ENCODE data around the gene PRKACA. TPM values are rescaled to one million over a fixed set of nuclear protein-coding genes. Genes with fewer than 3 reads are reported as not detected.

PRKACA gene
- total RNA-seq, 1 experiment from 2014 or later, result 57.3 TPM

DNA sequence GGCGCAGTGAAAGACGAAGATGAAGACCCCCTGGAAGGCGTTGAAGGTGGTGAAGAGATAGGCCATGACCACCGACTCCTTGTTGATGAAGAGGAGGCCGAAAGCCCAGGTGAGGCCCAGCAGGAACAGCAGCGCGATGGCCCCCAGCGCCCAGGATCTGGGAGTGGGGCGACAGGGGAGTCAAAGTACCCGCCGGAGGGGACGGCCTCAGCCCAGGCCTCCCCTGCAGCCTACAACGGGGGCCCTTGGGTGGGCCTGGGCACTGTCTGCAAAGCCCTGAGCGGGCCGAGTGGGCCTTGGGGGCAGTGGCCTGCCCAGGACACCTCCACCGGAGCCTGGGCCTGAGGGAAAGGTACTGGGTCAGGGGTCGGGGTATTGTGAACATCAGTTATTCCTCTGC is 37.8 kb upstream of the PRKACA start:
- Mint-ChIP-seq H3K36me3 (ENCODE audit: insufficient read depth, unreplicated experiment) (no peaks in the 10 kb centered on the region), H3K27ac (ENCODE audit: unreplicated experiment) (no peak overlapping the region), H3K27me3 (ENCODE audit: unreplicated experiment) (no peaks in the 10 kb centered on the region), H3K4me3 (ENCODE audit: low read depth, unreplicated experiment) (no peak overlapping the region), H3K4me1 (ENCODE audit: low read depth, unreplicated experiment) (no peaks in the 10 kb centered on the region), H3K9me3 (ENCODE audit: low read depth, unreplicated experiment) (no peaks in the 10 kb centered on the region)
- intact Hi-C loops (cut with micrococcal nuclease; ENCODE audit: unreplicated experiment), result no loop called here
- CTCF ChIA-PET, result interaction anchor here (0.6 kb wide), 1 partner anchor 106 kb away, joined by 3 read pairs; no protein-coding TSS in a partner anchor
- TF ChIP-seq, protein P1, sequence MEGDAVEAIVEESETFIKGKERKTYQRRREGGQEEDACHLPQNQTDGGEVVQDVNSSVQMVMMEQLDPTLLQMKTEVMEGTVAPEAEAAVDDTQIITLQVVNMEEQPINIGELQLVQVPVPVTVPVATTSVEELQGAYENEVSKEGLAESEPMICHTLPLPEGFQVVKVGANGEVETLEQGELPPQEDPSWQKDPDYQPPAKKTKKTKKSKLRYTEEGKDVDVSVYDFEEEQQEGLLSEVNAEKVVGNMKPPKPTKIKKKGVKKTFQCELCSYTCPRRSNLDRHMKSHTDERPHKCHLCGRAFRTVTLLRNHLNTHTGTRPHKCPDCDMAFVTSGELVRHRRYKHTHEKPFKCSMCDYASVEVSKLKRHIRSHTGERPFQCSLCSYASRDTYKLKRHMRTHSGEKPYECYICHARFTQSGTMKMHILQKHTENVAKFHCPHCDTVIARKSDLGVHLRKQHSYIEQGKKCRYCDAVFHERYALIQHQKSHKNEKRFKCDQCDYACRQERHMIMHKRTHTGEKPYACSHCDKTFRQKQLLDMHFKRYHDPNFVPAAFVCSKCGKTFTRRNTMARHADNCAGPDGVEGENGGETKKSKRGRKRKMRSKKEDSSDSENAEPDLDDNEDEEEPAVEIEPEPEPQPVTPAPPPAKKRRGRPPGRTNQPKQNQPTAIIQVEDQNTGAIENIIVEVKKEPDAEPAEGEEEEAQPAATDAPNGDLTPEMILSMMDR (IDR thresholded peaks at IDR 0.05; ENCODE audit: unreplicated experiment), result no peak
- no peak for DNase-seq
- BruUV-seq (replicated peaks), result no TSS peak

DNA sequence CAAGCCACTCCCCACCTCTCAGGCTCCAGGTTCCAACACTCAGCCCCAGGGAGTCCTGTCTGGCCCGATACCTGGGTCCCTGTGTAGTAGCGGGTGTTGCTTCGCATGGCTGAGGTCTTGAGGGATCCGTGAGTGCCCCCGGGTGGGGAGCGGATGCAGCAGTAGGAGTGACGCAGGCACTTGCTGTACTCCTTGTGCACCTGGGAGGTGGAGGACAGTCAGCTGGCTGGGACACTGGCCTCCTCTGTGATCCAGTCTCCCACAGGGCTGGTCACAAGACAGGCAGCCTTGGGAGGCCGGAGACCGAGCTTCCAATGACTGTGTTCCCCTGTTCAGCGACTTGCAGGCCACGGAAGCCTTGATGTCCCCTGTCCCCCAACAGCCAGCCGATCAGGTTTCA is 35.2 kb upstream of the PRKACA start:
- Mint-ChIP-seq H3K4me3 (ENCODE audit: low read depth, unreplicated experiment) (no peak overlapping the region), H3K9me3 (ENCODE audit: low read depth, unreplicated experiment) (no peaks in the 10 kb centered on the region), H3K27me3 (ENCODE audit: unreplicated experiment) (no peaks in the 10 kb centered on the region), H3K27ac (ENCODE audit: unreplicated experiment) (no peak overlapping the region), H3K36me3 (ENCODE audit: insufficient read depth, unreplicated experiment) (peaks cover 5% of the 10 kb centered on the region), H3K4me1 (ENCODE audit: low read depth, unreplicated experiment) (peaks cover 8% of the 10 kb centered on the region)
- BruUV-seq (replicated peaks), result no TSS peak
- DNase-seq, result no peak
- CTCF ChIA-PET, result interaction anchor here (0.6 kb wide), 1 partner anchor 11 kb away, joined by 3 read pairs; no protein-coding TSS in a partner anchor
- intact Hi-C loops (cut with micrococcal nuclease; ENCODE audit: unreplicated experiment), result no loop called here
- TF ChIP-seq, protein P1 (IDR thresholded peaks at IDR 0.05; ENCODE audit: unreplicated experiment), result no peak

DNA sequence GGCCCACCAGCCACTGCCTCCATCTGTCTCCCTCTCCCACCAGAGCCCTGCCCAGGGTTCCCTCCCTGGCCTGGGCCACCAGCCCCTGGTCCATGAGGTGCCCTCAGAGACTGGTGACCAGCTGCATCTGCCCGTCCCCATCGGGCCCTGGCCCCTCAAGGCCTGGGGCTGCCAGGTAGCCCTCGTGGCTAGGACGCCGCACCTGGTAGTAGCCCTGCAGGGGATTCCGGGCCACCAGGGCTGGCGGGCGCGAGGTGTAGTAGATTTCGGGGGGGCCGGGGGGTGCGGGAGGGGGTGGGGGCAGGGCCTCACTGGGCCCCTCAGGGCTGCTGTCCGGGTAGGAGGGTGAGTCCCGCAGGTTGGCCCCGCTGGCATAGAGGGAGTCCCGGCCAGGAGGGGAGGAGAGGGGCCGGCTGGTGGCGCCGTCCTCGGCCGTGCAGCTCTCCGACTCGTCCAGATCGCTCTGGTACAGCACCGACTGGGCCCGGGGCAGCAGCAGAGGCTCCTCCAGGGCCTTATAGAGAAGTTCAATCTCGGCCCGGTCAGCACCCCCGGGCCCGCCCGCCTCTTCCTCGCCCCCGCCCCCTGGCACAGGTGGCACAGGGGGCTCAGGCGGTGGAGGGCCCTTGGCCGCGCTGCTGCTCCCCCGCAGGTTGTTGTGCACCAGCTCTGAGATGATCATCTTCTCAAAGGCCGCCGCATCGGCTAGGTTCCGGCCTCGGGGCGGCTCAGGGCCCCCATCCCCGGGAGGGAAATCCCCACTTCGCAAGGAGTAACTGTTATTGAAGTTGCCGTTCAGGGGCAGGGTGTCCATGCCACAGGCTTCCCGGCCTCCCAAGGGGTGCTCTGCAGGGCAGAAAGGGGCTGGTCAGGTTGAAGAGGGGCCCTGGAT is 33.5 kb upstream of the PRKACA start:
- CTCF ChIA-PET, result no interaction called here
- intact Hi-C loops (cut with micrococcal nuclease; ENCODE audit: unreplicated experiment), result no loop called here
- Mint-ChIP-seq H3K36me3 (ENCODE audit: insufficient read depth, unreplicated experiment) (peaks cover 5% of the 10 kb centered on the region), H3K27ac (ENCODE audit: unreplicated experiment) (no peak overlapping the region), H3K9me3 (ENCODE audit: low read depth, unreplicated experiment) (no peaks in the 10 kb centered on the region), H3K4me3 (ENCODE audit: low read depth, unreplicated experiment) (no peak overlapping the region), H3K27me3 (ENCODE audit: unreplicated experiment) (no peaks in the 10 kb centered on the region), H3K4me1 (ENCODE audit: low read depth, unreplicated experiment) (peaks cover 8% of the 10 kb centered on the region)
- TF ChIP-seq, protein P1 (IDR thresholded peaks at IDR 0.05; ENCODE audit: unreplicated experiment), result no peak
- no TSS peak for BruUV-seq (replicated peaks)
- DNase-seq, result no peak

DNA sequence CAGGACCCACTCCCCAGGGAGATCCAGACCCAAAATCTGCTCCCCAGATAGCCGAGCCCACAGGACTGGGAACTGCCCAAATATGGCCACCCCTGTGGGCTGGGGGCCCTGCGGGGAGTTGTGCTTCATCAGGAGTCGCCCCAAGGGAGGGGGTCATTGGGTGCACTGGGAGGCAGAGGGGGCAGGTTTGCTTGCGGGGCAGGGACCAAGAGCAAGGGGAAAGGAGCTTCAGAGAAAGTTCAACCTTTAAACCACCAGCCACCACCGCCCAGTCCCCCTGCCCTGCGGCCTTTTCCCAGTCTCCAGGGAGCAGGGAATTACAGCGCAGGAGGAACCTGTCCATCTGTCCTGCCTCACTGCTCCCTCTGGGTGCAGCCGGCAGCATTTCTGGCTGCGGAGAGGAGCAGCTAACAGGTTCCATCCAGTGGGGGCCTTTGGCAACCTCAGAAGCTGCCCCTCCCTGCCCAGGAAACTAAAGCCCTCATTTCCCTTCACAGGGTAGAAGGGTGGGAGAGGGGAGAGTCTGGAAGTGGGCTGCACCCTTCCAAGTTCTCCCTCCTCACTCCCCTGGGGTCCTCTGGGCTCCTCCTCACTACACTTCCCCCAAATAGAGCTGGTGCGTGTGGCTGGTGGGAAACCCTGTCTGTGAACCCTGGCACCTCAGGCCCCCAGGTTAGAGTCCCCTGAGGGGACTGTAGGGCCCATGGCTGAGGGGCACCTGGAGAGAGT is 32.6 kb upstream of the PRKACA start:
- Mint-ChIP-seq H3K27me3 (ENCODE audit: unreplicated experiment) (no peaks in the 10 kb centered on the region), H3K4me3 (ENCODE audit: low read depth, unreplicated experiment) (no peak overlapping the region), H3K4me1 (ENCODE audit: low read depth, unreplicated experiment) (peaks cover 8% of the 10 kb centered on the region), H3K27ac (ENCODE audit: unreplicated experiment) (no peak overlapping the region), H3K36me3 (ENCODE audit: insufficient read depth, unreplicated experiment) (peaks cover 5% of the 10 kb centered on the region), H3K9me3 (ENCODE audit: low read depth, unreplicated experiment) (no peaks in the 10 kb centered on the region)
- no TSS peak for BruUV-seq (replicated peaks)
- CTCF ChIA-PET, result no interaction called here
- DNase-seq, result no peak
- TF ChIP-seq, protein P1 (IDR thresholded peaks at IDR 0.05; ENCODE audit: unreplicated experiment), result no peak
- intact Hi-C loops (cut with micrococcal nuclease; ENCODE audit: unreplicated experiment), result no loop called here
